Measurements from ENCODE around the gene EFNA3. TPM values are rescaled to one million over a fixed set of nuclear protein-coding genes. Genes with fewer than 3 reads are reported as not detected.

EFNA3 gene
- total RNA-seq, 4 donors from 2014 or later, result 20.0 to 25.8 (median 21.1) TPM

DNA sequence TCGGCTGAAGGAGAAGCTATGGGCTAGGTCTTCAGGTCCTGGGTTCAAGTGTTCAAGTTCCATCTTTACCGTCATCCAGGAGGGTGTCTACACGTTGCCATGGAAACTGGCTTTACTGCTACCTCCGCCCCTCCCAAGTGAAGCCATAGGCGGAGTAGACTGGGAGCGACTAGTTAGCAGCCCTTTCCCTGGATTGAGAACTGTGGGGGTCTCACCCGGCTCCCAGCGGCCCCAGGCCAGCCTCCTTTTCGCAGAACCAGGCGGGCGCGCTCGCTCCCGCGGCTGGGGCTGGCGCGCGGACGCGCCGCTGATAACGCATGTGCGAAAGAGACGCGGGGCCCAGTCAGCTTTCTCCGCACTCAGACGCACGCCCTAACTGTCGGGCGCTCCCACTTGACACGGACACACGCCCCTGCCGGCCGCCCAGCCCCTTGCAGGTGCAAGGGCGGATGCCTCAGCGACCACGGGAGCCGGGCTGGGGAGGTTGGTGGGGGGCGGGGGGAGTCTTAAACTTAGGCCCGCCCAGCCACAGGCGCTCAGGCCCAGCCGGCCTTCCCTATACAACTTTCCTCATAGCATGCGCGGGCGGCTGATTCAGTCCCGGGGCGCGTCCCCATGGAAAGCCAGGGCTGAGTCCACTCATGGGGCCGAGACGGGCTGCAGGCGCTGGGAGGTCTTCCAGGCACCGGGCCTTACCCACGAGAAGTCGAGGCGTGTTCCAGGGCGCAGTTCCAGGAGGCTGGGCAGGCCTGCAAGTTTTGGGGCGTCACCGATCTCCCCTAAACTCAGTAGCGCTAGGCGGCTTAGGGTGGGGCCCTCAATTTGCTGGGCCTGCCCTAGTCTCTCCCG, 7.7 kb upstream of the EFNA3 start:
- DNase-seq, result peak; percentile 55

DNA sequence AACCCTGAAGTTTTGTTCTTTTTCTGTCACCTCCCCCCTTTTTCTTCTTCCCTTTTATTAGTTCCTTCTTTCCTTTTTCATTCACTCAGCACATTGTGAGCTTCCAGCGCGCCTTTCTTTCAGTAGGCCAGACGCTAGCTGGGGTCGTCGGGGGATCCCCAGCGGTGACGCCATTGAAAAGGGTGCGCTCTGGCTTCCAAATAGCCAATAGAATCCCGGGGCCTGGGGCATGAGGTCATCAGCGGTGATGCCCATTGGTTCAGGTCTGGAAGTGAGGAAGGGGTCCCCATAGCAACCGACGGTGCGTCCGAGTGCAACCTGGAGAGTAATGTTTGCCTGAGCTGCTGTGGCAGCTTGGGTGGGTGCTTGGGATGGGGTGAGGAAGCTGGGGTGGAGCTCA, 6.9 kb upstream of the EFNA3 start:
- no peaks in the 10 kb centered on the region for H3K27me3 ChIP-seq
- no peak for DNase-seq
- peak overlapping the region in 2 of 4 donors; percentile 42 to 47 for H3K4me3 ChIP-seq
- H3K27ac ChIP-seq, result peak overlapping the region in 3 of 4 donors; percentile 81 to 89 (median 85)
- intact Hi-C loops (cut with DNase I), result no loop called here
- TF ChIP-seq, protein P1, sequence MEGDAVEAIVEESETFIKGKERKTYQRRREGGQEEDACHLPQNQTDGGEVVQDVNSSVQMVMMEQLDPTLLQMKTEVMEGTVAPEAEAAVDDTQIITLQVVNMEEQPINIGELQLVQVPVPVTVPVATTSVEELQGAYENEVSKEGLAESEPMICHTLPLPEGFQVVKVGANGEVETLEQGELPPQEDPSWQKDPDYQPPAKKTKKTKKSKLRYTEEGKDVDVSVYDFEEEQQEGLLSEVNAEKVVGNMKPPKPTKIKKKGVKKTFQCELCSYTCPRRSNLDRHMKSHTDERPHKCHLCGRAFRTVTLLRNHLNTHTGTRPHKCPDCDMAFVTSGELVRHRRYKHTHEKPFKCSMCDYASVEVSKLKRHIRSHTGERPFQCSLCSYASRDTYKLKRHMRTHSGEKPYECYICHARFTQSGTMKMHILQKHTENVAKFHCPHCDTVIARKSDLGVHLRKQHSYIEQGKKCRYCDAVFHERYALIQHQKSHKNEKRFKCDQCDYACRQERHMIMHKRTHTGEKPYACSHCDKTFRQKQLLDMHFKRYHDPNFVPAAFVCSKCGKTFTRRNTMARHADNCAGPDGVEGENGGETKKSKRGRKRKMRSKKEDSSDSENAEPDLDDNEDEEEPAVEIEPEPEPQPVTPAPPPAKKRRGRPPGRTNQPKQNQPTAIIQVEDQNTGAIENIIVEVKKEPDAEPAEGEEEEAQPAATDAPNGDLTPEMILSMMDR (IDR thresholded peaks at IDR 0.05), result no peak
- TF ChIP-seq POLR2A (IDR thresholded peaks at IDR 0.05), result no peak
- peaks cover 0 to 29% (median 0%) of the 10 kb centered on the region in 3 donors for H3K36me3 ChIP-seq
- peaks cover 18 to 51% (median 21%) of the 10 kb centered on the region in 3 donors for H3K4me1 ChIP-seq
- H3K9me3 ChIP-seq, result no peaks in the 10 kb centered on the region
- 33 to 79% methylated on average over 1 to 8 of the region's 14 CpGs for WGBS, 2 donors

More for the DNA sequence above, 7.7 kb upstream of the EFNA3 start:
- Histone ChIP-seq H3K9me3 (no peaks in the 10 kb centered on the region), H3K4me3 (peak overlapping the region; percentile 29 to 66 (median 44)), H3K27ac (peak overlapping the region; percentile 81 to 89 (median 84)), H3K27me3 (no peaks in the 10 kb centered on the region), H3K36me3 (peaks cover 0 to 31% (median 0%) of the 10 kb centered on the region in 3 donors), H3K4me1 (peaks cover 18 to 55% (median 21%) of the 10 kb centered on the region in 3 donors)
- TF ChIP-seq, protein P1 (IDR thresholded peaks at IDR 0.05), result peak in 5 of 6 experiments; percentile 39 to 60 (median 45)
- peak in 1 of 4 donors; percentile 31 for TF ChIP-seq POLR2A (IDR thresholded peaks at IDR 0.05)
- 13 to 26% methylated on average over 9 to 12 of the region's 61 CpGs for WGBS, 2 donors
- intact Hi-C loops (cut with DNase I), result no loop called here

DNA sequence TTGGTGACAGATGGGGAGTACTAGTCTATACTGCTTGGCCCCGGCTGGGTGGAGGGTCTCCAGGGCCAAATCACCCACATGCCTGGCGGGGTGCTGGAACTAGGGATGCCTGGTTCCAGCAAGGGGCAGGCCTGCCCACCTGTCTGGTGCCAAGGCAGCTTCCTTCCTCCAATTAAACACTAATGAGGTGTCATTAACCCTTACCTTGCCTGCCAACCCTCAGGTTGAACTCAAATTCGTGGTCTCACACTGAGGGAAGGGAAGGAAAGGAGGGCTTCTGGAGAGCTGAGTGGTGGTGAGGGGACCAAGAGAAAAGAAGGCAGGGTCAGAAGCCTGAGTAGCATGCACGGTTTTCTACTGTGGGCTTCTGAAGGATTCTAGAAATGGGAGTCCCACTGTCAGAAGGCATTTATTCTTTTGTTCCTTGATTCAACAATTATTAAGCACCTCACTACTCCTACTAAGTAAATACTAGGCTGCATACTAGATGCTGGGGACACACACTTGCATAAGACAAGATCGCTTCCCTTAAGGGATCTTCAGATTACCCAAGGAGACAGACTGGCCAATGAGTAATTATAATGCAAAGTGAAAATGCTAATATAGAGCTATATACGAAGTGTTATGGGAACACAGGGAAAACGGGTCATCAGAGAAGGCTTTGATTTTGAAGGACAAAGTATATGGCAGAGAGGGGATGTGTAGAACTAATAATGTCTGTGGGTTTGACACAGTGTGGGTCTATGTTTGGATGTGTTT, 5.9 kb upstream of the EFNA3 start:
- peak overlapping the region in 2 of 4 donors; percentile 22 to 54 for H3K27ac ChIP-seq
- H3K36me3 ChIP-seq, result peaks cover 0 to 22% (median 0%) of the 10 kb centered on the region in 3 donors
- no peaks in the 10 kb centered on the region for H3K27me3 ChIP-seq
- WGBS, 2 donors, result 42 to 45% methylated on average over 5 to 7 of the region's 7 CpGs
- intact Hi-C loops (cut with DNase I), result no loop called here
- DNase-seq, result no peak
- H3K4me1 ChIP-seq, result peaks cover 18 to 56% (median 21%) of the 10 kb centered on the region in 3 donors
- no peak for TF ChIP-seq POLR2A (IDR thresholded peaks at IDR 0.05)
- TF ChIP-seq, protein P1 (IDR thresholded peaks at IDR 0.05), result no peak
- H3K4me3 ChIP-seq, result no peak overlapping the region
- H3K9me3 ChIP-seq, result no peaks in the 10 kb centered on the region

DNA sequence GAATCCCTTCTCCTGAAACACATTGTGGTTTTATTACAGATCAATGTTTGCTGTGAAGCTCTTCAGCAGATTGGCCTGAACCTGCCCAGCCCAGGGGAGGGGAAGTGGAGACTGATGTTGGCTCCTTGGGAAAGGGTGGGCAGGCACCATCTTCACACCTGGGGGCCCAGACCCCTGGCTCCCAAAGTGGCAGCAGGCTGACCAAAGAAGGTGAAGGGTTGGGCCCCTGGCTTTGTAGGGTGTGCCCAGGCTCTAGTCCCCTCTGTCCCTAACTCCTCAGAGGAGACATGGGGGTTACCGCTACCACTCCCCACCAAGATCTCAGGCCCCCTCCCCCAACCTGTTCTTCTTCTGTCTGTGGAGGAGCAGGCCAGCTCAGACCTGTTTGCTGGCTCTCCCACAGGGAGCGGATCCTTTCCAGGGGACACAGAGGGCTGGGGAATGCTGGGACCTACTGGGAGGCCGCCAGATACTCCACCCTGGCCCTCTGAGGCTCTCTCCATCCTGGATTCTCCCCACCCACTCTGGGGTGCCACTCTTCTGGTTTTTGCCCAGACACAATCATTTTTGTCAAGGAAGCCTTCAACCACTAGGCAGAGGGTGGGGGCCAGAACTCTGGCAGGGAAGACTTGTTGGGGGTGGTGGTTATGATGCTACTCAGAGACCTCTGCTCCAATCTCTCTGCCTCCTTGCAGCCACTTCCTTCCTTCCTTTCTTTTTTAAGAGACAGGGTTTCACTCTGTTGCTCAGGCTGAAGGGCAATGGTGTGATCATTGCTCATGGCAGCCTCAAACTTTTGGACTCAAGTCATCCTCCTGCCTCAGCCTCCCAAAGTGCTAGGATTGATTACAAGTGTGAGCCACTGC, 5.0 kb upstream of the EFNA3 start:
- 43 to 70% methylated on average over 1 to 2 of the region's 3 CpGs for WGBS, 2 donors
- intact Hi-C loops (cut with DNase I), result no loop called here

More for the DNA sequence above, 5.0 kb upstream of the EFNA3 start:
- Histone ChIP-seq H3K27ac (peak overlapping the region in 3 of 4 donors; percentile 22 to 54 (median 35)), H3K36me3 (peaks cover 0 to 13% (median 0%) of the 10 kb centered on the region in 3 donors), H3K27me3 (peaks cover 0 to under 1% (median 0%) of the 10 kb centered on the region in 4 donors), H3K4me3 (no peak overlapping the region), H3K9me3 (no peaks in the 10 kb centered on the region), H3K4me1 (peaks cover 24 to 64% (median 27%) of the 10 kb centered on the region in 3 donors)
- TF ChIP-seq, protein P1 (IDR thresholded peaks at IDR 0.05), result no peak
- TF ChIP-seq POLR2A (IDR thresholded peaks at IDR 0.05), result no peak
- no peak for DNase-seq
